H1 (cell line): ENCODE results near the gene NOC4L.

ENCODE experiments used
- CTCF ChIP-seq, 3 experiments: IDR thresholded peaks; 1 replicate in 2 of 3; 2 replicates in 1 of 3; pipeline versions ENCODE4 v1.5.1 to v1.6.1; 2011; ENCODE audit warnings: low read length in 3 of 3, mild to moderate bottlenecking in 3 of 3, inconsistent platforms in 2 of 3, low read depth in 1 of 3, moderate library complexity in 1 of 3; ENCODE audit not compliant: insufficient read depth in 1 of 3; ENCODE audit errors: control extremely low read depth in 1 of 3
- EP300 ChIP-seq, 2 experiments: IDR thresholded peaks; 1 replicate in 1 of 2; 2 replicates in 1 of 2; pipeline ENCODE4 v1.6.1; 2011 to 2012; ENCODE audit warnings: low read depth in 2 of 2, low read length in 2 of 2, mild to moderate bottlenecking in 2 of 2, borderline replicate concordance in 1 of 2, inconsistent platforms in 1 of 2, moderate library complexity in 1 of 2
- EZH2 ChIP-seq: fragments of 200-600 bp; sonication (generic); IDR thresholded peaks from 2 replicates; pipeline ENCODE4 v1.7.1; 2012; ENCODE audit warnings: low read depth, mild to moderate bottlenecking, moderate library complexity, low read length, inconsistent platforms; ENCODE audit not compliant: severe bottlenecking
- GABPA ChIP-seq: IDR thresholded peaks from 2 replicates; pipeline ENCODE4 v1.6.1; 2011; ENCODE audit warnings: mild to moderate bottlenecking, low read length, moderate library complexity, borderline replicate concordance; ENCODE audit not compliant: insufficient read depth
- KDM1A ChIP-seq: fragments of 200-600, 300-600 bp; sonication (generic); IDR thresholded peaks from 2 replicates; pipeline ENCODE4 v1.7.1; 2016; ENCODE audit warnings: mild to moderate bottlenecking, low read length, borderline replicate concordance
- MAFK ChIP-seq: IDR thresholded peaks from 2 replicates; pipeline ENCODE4 v1.6.1; 2012; ENCODE audit warnings: low read depth, mild to moderate bottlenecking, improper control_type of control experiment, low read length
- POLR2AphosphoS5 ChIP-seq: IDR thresholded peaks from 2 replicates; pipeline ENCODE4 v1.6.1; 2011; ENCODE audit warnings: low read depth, low read length
- RFX5 ChIP-seq: IDR thresholded peaks from 2 replicates; pipeline ENCODE4 v1.6.1; 2011; ENCODE audit warnings: low read depth, low read length, improper control_type of control experiment, borderline replicate concordance
- SIRT6 ChIP-seq: IDR thresholded peaks from one replicate; pipeline ENCODE4 v1.7.1; 2012; ENCODE audit warnings: low read length, inconsistent platforms

GRCh38 chr12:132181570-132182200 lies 37.4 kb downstream of the NOC4L start:
- TF ChIP-seq MAFK: no peak
- no peak for TF ChIP-seq CTCF (IDR thresholded peaks at IDR 0.05; ENCODE audit: control extremely low read depth in 1 of 3, insufficient read depth in 1 of 3, low read depth in 1 of 3, low read length in 3 of 3)
- TF ChIP-seq RFX5: no peak
- no peak for TF ChIP-seq KDM1A
- TF ChIP-seq SIRT6: no peak
- no peak for TF ChIP-seq POLR2AphosphoS5
- TF ChIP-seq EZH2: no peak
- no peak for TF ChIP-seq EP300 (IDR thresholded peaks at IDR 0.05; ENCODE audit: borderline replicate concordance in 1 of 2, low read depth in 2 of 2, low read length in 2 of 2)
- no peak for TF ChIP-seq GABPA
